ENCODE data around the gene ANKS1A. TPM values are rescaled to one million over a fixed set of nuclear protein-coding genes. Genes with fewer than 3 reads are reported as not detected.

Gene ANKS1A
- total RNA-seq, 6 experiments from 2014 or later = 6.7 to 17.4 (median 10.5) TPM

DNA sequence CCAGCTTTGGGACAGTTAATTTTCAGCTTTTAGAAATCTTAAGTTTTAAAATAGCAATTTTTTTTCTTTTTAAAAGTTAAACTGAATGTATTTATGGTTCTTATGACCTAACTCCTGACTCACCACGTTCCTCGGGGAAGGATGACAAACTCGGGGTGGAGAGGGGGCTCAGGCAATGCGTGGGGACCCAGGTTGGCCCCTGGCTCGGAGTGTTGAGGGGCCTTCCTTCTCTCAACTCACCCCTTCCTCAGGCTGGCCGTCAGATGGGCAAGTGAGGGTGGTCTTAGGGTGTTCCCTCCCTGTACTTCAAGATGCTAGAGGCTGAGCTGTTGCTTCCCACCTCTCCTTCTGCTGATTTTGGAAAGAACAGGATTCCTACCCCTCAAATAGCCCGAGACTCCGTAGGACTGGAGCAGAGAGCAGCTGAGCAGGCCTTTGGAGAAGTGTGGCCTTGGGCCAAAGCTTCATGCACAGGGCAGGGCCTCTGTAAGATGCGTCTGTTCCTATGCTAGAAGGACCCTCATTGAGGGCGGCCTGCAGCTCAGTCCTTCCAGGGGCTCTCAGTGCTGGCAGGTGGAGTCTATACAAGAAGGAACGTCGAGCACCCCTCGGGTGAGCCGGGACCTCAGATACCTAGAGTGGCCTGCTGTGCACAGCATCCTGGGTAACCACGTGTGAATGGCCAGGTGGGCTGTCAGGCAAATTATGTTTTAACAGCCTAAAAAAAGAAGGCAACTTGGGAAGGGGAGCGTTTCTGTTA is 172.8 kb downstream of the ANKS1A start:
- peaks cover 0 to 18% (median 13%) of the 10 kb centered on the region in 4 donors for H3K36me3 ChIP-seq
- no peaks in the 10 kb centered on the region for H3K9me3 ChIP-seq
- TF ChIP-seq POLR2A (IDR thresholded peaks at IDR 0.05) = no peak
- TF ChIP-seq, protein P1, sequence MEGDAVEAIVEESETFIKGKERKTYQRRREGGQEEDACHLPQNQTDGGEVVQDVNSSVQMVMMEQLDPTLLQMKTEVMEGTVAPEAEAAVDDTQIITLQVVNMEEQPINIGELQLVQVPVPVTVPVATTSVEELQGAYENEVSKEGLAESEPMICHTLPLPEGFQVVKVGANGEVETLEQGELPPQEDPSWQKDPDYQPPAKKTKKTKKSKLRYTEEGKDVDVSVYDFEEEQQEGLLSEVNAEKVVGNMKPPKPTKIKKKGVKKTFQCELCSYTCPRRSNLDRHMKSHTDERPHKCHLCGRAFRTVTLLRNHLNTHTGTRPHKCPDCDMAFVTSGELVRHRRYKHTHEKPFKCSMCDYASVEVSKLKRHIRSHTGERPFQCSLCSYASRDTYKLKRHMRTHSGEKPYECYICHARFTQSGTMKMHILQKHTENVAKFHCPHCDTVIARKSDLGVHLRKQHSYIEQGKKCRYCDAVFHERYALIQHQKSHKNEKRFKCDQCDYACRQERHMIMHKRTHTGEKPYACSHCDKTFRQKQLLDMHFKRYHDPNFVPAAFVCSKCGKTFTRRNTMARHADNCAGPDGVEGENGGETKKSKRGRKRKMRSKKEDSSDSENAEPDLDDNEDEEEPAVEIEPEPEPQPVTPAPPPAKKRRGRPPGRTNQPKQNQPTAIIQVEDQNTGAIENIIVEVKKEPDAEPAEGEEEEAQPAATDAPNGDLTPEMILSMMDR (IDR thresholded peaks at IDR 0.05) = no peak
- no peak for ATAC-seq
- no peaks in the 10 kb centered on the region for H3K27me3 ChIP-seq
- intact Hi-C loops (cut with DNase I) = no loop called here
- H3K27ac ChIP-seq = no peak overlapping the region
- no peak overlapping the region for H3K4me3 ChIP-seq
- WGBS (ENCODE audit: insufficient coverage, low coverage, low lambda C conversion rate, missing lambda C conversion rate) = 94% methylated on average over 13 of the region's 16 CpGs
- peaks cover 0 to 4% (median 0%) of the 10 kb centered on the region in 4 donors for H3K4me1 ChIP-seq
- peak in 1 of 3 donors; percentile 7 for DNase-seq

DNA sequence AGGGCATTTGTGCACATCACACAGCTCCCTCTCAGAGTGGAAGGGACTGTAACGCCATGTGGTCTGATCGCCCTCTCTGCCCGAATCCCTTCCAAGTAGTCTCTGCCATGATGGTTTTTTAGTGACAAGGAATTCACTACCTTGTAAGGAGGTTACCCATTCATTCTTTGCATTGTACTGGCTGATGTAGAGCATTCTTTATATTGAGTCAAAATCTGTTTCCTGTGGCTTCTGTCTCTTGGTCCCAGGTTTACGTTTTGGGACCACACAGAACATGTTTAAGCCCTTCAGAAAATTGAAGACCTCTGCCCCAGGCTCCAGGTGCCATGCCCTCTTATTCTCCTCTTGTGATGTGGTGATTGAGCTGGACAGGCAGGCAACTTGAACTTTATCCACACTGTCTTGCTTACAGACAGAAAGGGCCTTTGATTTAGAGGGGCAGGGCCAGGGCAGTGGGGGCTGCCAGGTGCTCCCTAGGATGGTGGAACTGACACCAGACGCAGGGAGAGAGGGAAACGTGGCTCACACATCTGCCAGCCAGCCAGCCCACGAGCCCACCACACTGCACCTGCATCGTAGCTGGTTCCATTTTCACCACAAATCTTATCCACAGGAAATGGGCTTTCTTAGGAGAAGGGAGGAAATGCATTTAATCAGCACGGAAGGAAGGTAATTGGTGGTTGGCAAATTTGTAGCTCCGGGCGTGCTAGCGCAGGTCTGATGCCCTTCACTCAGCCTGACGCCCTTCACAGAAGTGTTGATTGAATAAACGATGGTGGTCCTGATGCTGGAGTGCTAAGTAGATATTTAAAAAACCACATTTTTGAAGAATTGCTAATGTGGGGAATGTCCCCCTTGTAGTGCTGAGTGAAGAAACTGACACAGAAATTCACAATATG is 173.9 kb downstream of the ANKS1A start:
- ATAC-seq (no peak), DNase-seq (peak in 1 of 3 donors; percentile 7)
- TF ChIP-seq, protein P1 (IDR thresholded peaks at IDR 0.05) = no peak
- no peak for TF ChIP-seq POLR2A (IDR thresholded peaks at IDR 0.05)
- Histone ChIP-seq H3K27ac (no peak overlapping the region), H3K36me3 (peaks cover 0 to 18% (median 13%) of the 10 kb centered on the region in 4 donors), H3K27me3 (no peaks in the 10 kb centered on the region), H3K4me3 (no peak overlapping the region), H3K9me3 (no peaks in the 10 kb centered on the region), H3K4me1 (no peaks in the 10 kb centered on the region)
- intact Hi-C loops (cut with DNase I) = no loop called here
- WGBS (ENCODE audit: insufficient coverage, low coverage, low lambda C conversion rate, missing lambda C conversion rate) = 57% methylated on average over 14 of the region's 14 CpGs

DNA sequence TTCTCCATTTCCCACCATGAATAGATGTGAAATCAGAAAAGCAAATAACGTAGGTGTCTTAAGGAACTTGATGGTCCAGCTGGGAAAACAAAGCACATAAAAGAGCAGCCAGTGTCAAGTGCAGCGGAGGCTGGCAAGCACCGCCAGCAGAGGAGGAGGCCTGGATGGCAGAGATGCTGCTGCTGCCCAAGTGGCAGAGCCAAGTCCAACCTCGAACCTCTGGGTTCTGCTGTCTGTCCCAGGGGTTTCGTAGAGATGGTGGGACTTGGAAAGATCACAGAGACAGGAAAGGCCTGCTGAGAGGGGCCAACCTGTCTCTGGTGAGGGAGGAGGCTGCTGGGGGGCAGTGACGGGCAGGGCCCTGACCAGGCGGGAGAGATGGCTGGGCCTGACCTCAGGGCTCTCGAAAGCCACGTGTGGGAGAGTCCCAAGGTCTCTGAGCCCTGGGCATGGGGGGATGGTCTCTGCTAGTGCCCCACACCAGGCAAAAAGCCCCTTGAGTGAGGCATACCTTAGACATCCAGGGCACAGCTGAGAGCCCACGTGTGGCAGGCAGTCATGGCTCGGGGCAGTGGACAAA is 174.7 kb downstream of the ANKS1A start:
- no peak overlapping the region for H3K27ac ChIP-seq
- no peaks in the 10 kb centered on the region for H3K27me3 ChIP-seq
- no peak for TF ChIP-seq POLR2A (IDR thresholded peaks at IDR 0.05)
- TF ChIP-seq, protein P1 (IDR thresholded peaks at IDR 0.05) = no peak
- ATAC-seq (no peak), DNase-seq (peak in 1 of 3 donors; percentile 14)
- WGBS (ENCODE audit: insufficient coverage, low coverage, low lambda C conversion rate, missing lambda C conversion rate) = 82% methylated on average over 3 of the region's 11 CpGs
- intact Hi-C loops (cut with DNase I) = no loop called here
- H3K4me1 ChIP-seq = no peaks in the 10 kb centered on the region
- no peak overlapping the region for H3K4me3 ChIP-seq
- H3K36me3 ChIP-seq = peaks cover 0 to 18% (median 13%) of the 10 kb centered on the region in 4 donors
- no peaks in the 10 kb centered on the region for H3K9me3 ChIP-seq

DNA sequence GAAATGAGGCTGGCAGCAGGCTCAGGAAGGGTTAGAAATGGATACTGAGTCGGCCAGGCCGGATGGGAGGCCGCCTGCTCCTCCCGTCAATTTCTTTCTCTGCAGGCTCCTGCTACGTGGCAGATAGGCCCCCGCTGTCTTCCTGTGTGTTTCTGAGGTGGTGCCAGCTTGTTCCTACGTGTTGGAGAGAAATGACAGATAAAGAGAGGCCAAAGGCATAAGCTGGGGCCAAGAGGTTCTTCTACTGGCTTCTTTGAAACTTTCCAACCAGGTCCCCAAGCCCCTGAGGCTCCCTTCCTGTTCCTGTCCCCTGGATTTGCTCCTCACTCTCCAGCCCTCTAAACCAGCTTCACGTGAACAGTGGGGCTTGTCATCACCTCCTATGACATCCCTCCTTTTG is 175.2 kb downstream of the ANKS1A start:
- Histone ChIP-seq H3K4me3 (no peak overlapping the region), H3K4me1 (no peaks in the 10 kb centered on the region), H3K27me3 (no peaks in the 10 kb centered on the region), H3K36me3 (peaks cover 0 to 18% (median 12%) of the 10 kb centered on the region in 4 donors), H3K9me3 (no peaks in the 10 kb centered on the region), H3K27ac (no peak overlapping the region)
- DNase-seq = no peak
- intact Hi-C loops (cut with DNase I) = no loop called here
- WGBS (ENCODE audit: insufficient coverage, low coverage, low lambda C conversion rate, missing lambda C conversion rate) = 57% methylated on average over 2 of the region's 8 CpGs
- TF ChIP-seq, protein P1 (IDR thresholded peaks at IDR 0.05) = no peak
- TF ChIP-seq POLR2A (IDR thresholded peaks at IDR 0.05) = no peak
- peak in 2 of 4 donors; percentile 6 to 22 for ATAC-seq

Measured in right lobe of liver (tissue), 6 donors.